GM18870 (cell line): ENCODE data around the gene PPIL1.
A peak's percentile ranks its signal among the peaks of the same experiment; 100 is the strongest.

Source experiments
- ATAC-seq: cut with Tn5 transposase; IDR thresholded peaks from one replicate; pipeline ENCODE4 v1.9.1; 2021; ENCODE audit warnings: moderate library complexity; ENCODE audit not compliant: unreplicated experiment

Gene PPIL1

DNA sequence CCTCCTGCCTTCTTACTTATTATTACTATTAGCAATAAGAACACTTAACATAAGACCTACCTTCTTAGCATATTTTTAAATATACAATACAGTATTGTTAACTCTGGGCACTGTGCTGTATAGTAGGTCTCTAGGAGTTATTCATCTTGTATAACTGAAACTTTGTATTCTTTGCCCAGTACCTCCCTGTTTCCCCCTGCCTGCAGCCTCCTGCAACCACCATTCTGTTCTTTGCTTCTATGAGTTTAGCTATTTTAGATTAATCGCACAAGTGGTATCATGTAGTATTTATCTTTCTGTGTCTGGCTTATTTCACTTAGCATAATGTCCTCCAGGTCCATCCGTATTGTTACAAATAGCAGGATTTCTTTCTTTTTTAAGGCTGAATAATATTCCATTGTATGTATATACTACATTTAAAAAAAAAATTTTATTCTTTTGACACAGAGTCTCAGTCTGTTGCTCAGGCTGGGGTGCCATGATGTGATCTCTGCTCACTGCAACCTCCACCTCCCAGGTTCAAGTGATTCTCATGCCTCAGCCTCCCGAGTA lies 15.6 kb upstream of the PPIL1 start:
- ATAC-seq, result no peak

DNA sequence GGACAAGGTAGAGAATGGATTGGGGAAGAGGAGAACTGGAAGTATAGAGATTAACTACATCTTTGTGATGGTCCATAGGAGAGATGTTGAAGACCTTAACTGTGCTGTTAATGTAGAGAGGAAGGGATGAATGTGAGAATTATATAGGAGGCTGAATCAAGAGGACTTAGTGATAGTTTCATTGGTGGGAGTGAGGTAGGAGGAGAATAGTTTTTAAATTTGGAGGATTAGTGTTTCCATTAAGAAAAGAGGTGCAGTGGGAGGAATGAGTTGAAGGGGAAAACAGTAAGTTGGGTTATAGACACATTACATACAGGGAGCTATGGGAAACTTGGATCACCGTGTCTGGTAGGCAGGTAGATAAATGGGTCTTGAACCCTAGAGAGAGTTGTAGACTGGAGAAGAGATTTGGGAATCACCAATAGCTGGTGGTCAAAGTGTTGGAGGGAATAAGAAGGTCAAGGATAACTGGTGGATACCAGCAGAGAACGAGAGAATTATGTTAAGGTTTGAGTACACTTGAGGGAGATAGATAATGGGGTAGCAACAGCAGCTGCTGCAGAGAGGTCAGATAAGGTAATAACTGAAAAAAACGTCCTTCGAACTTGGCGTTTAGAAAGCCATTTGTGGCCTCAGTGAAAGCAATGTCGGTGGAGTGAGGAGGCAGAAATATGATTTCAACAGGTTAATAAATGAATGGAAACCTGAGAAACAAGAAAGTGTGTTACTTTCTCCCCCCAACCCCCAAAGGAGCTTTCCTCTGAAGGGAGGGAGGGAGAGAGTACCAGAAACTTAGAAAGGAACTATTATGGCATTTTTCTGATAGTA lies 14.3 kb upstream of the PPIL1 start:
- ATAC-seq, result no peak

DNA sequence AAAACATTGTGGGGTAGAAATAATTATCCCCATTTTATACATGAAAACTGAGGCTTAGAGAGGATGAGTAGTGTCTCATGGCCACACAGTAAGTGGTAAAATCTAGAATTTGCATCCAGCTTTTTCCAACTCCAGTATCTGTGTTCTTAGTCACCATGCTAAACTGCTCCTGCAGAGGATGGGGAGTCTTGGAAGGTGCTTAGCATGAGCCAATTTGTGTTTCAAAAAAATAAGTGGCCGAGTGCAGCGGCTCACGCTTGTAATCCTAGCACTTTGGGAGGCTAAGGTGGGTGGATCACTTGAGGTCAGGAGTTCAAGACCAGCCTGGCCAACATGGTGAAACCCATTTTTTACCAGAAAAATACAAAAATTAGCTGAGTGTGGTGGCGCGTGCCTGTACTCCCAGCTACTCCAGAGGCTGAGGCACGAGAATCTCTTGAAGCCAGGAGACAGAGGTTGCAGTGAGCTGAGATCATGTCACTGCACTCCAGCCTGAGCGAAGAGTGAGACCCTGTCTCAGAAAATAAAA lies 13.6 kb upstream of the PPIL1 start:
- ATAC-seq, result no peak

- ATAC-seq, result no peak
Measured at GRCh38 chr6:36886950-36887618, 12.5 kb upstream of the PPIL1 start.

DNA sequence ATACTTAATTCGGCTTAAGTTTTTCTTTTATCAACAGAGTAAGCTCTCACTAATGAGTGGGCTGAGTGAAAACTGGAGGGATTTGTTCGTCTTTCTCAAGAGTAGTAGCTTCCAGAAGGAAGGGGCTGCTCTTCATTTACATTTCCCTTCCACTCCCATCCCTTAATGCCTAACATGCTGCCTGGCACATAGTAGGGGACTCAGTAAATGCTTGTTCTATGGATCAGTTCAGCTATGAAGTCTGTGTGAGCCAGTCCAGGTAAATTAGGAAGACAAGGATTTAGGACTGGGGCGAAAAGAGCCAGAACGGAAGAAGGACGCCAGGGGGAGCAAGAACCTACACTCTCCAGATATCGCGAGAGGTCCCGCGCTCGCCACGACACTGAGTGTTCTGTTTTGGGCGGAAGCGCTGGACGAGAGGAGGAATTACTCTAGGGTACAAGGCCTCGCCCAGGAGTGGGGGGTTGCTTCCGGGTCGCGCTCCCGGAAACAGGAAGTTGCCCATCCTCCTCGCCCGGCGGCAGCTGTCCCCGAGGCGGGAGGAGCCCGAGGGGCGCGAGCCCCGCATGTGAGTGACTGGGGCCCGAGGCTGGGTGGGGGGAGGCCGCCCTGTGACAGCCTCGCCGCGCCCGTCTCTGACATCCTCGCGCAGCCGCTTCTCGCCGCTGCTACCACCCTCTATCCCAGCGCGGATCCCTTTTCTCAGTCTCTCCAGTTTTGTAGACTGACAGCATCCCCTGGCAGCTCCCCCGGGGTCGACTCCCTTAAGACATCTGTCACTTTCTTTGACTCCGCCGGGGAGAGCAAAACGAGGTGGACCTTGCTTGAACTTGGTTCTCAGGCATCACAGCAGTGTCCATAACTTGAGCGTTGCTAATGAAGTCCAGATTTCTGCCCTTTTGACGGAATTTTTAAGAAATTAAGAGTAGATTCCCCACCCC lies 11.1 kb upstream of the PPIL1 start, which contains the start of gene C6orf89:
Gene C6orf89 (plus strand): TSS at position 492 of the 941 bp plus-strand sequence. CDS start 13,493 bp downstream, outside the sequence.
- peak; percentile 90 for ATAC-seq

GRCh38 chr6:36884610-36885009 lies 10.0 kb upstream of the PPIL1 start:
- ATAC-seq, result no peak

DNA sequence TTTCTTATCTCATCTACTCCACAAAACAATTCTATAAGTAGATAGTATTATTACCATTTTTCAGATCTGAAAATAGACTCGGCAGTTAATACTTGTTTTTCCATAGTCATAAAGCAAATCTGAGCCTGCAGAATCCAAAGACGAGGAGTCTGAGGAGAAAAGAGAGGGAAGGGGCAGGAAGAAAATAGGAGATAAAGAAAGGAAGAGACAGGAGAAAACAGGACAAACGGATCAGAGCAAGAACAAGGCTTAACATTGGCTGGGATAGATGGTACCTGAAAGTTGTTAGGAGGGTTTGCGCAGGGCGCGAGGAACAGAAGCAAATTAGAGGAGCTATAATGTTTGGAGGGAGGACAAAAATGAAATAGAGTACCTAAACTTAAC lies 639 bp upstream of the PPIL1 start:
- no peak for ATAC-seq

DNA sequence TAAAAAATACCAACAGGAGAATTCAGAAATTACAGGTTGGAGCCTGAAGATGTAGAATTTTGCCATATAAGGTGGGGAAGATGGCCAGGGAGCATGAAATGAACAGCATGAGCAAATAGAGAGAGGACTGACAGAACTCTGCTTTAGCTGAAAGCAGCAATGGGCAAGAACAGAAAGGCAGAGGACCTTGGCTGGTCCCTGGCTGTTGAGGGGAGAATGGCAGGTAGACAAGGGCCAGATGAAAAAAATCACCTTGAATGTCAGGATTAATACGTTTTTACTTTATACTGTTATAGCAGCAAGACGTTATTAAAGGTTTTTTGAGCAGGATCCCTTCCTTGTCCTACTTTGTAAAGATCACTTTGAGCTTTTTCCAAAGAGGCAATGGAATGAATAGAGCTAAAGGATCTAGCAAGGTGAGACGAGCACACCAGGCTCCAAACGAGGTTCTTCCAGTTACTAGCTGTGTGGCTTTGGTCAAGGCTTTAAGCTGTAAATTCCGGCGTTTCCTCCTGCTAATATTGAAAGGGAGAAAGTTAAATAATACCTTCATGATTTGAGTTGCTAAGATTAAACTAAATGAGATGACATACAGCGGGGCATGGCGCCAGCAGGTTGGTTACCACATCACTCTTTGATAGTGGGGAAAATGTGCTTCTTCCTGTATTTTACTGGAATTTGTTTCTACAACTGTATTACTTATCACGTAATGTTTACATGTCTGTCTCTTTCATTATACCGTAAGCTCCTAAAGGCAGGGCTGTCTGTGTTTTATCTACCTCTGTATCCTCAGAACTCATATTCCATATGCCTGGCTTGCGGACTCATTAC lies 776 bp downstream of the PPIL1 start:
- no peak for ATAC-seq

DNA sequence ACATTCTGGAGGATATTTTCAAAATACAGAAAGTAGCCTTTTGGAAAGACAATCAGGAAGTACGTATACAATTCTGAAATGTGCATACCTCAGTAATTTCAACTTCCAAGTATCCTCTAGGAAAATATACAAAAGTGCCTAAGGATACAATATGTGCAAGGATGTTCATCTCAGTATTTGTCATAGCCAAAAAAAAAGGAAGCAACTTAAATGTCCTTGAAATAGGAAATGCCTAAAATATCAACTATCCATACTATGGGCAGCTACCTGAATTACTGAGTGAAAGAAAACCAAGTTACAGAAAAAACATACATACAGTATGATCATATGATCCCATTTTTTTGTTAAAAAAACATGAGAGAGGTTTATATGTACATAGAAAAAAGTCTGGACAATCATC lies 1.5 kb downstream of the PPIL1 start:
- no peak for ATAC-seq

DNA sequence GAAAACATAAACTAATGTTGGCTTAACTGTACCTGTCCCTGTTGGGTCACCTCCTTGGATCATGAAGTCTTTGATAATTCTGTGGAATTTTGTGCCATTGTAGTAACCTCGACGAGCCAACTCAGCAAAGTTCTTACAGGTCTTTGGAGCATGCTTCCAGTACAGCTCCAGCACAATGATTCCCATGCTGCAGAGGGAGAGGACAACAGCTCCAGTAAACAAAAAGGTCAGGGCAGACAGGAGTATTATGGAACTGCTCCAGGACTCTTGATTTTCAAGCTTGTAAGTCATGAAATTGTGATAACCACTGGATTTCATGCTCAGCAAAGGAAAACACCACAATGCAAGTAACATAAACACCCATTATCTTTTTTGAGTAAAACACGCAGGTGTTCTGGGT lies 2.9 kb downstream of the PPIL1 start:
- ATAC-seq, result no peak

DNA sequence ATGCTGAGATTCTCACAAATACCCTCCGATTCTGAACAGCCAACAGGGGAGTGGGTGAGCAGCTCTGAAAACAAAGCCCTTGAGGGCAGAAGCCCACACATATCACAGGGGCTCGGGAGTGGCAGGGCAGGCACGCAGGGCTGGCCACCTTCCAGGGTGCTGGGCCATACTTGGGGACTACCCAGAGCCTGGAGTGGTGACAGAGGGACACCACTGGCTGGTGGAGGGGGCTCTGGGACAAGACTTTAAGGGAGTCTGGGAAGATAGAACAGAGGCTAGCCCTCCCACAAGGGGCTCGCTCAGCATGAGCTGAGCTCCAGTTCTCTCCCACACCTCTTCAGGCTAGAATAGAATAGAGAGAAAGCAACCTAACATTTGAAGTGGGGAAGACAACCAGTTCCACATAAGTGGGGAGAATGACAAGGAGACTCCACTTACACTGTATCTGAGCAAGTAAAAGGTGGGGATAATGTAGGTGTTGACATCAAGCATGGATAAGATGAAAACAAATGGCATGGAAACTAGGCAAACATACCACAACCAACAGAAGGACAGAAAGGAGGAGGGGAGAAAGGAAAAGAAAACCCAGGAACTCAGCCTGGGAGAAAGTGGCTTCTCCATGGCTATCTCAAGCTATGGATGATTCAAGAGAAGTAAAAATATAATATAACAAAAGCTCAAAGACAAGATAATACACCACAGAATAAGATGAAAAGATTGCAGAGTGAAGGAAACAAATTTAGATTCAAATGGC lies 7.0 kb downstream of the PPIL1 start:
- ATAC-seq, result no peak

GRCh38 chr6:36865835-36866234 lies 8.8 kb downstream of the PPIL1 start:
- ATAC-seq, result no peak

DNA sequence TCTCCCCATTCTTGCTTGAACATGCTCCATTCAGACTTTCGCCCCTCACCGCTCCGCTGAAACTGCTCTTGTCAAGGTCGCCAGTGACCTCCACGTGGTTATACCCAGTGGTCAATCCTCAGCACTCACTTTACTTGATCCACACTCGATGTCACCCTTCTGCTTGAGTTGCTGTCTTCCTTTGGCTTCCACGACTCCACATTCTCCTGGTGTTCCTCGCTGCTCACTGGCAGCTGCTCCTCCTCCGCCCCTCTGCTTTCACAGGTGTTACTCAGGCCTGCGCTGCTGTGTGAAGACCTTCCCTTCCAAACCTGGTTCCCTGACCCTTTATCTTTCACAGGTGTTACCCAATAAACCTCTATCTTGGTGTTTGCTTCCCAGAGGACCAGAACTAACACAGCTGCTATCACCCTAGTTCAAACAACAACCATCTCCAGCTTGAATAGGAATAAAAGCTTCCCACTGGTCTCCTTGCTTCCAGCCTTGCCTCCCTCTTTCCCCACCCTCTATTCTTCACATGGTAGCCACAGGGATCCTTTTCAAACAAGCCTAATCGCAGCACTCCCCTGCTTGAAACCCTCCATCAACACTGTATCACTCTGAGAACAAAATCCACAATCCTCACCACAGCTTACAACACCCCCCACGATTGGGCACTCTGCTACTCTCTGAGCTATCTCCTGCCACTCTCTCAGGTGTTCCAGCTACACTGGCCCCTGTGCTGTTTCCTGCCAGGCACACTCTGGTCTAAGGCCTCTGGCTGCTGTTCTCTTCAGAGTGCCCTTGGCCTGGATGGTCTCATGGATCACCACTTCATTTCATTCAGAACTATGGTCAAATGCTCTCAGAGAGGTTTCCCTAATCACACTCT lies 10.7 kb downstream of the PPIL1 start:
- ATAC-seq, result no peak

DNA sequence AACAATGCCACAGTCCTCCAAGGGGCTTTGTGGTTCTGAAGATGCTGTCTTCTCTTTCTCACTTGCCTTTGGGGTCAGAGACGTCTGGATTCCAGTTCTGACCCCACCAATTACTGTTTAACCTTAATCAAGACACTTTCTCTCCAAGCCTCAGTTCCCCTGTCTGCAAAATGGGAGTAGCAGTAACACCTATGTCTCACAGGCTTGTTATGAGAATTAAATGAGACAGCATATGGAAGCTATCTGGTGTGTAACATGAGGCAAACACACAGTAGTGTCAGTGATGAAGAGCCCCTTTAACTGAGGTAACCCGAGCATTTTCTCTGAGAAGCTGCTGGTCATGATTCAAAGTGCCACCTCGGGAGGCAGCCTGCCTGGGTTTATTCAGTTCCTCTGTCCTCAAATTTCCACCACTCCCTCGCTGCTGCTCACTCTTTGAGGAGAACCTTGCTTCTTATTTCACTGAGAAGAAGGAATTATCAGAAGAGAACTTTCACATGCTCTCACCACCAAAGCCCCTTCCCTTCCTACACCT lies 11.7 kb downstream of the PPIL1 start:
- no peak for ATAC-seq

DNA sequence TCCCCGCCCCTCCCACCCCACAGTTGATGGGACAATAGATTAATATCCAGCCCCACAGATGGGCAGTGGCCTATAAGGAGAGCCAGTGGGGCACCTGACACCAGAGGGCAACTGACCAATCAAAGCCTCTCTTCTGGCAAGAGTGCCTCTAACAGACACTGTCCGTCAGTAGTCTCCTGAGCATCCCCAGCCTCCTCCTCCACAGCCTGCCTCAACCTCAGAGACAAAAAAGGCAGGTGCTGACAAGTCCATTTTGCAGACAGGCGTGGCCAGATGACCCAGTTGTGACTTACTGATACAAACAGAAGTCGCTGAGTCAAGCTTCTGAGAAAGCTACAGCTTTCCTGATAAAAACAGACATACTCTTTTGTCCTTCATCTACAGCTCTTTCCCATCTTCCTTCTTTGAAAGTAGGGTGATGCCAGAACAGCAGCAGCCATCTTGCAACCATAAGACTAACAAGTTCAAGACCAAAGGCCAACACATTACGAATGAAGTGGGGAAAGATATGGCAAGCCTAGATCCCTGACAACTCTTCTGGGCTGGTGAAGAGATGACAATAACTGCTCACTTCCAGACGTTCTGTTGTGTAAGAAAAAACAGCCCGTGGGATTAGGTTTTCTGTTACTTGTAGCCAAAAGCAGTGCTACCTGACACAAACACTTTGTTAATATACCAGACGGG lies 12.3 kb downstream of the PPIL1 start:
- no peak for ATAC-seq

DNA sequence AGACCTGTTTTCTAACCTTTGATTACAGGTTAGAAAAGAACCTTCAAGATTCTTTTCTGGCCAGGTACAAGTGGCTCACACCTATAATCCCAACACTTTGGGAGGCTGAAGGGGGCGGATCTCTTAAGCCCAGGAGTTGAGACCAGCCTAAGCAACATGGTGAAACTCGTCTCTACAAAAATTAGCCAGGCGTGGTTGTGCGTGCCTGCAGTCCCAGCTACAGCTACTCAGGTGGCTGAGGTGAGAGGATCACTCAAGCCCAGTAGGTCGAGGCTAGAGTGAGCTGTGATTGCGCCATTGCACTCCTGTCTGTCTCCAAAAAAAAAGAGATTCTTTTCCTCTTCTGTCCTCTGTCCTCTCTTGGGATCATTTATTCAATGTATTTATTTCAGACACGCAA lies 14.5 kb downstream of the PPIL1 start:
- ATAC-seq, result no peak

GRCh38 chr6:36858407-36858981 lies 16.1 kb downstream of the PPIL1 start:
- ATAC-seq, result no peak
